Stimulated activated CD4-positive, alpha-beta T cell treated with anti-CD3 and anti-CD28 coated beads, TNF-alpha, amount 100 ng/mL, for 24 hours (primary cell): ENCODE data around the gene TRAF3.
A peak's percentile ranks its signal among the peaks of the same experiment; 100 is the strongest.

Experiments used
- DNase-seq, 3 experiments: peaks; one replicate each; pipeline ENCODE4 v3.0.0-alpha.2; 2020; ENCODE audit warnings: low read depth in 3 of 3

Gene TRAF3

DNA sequence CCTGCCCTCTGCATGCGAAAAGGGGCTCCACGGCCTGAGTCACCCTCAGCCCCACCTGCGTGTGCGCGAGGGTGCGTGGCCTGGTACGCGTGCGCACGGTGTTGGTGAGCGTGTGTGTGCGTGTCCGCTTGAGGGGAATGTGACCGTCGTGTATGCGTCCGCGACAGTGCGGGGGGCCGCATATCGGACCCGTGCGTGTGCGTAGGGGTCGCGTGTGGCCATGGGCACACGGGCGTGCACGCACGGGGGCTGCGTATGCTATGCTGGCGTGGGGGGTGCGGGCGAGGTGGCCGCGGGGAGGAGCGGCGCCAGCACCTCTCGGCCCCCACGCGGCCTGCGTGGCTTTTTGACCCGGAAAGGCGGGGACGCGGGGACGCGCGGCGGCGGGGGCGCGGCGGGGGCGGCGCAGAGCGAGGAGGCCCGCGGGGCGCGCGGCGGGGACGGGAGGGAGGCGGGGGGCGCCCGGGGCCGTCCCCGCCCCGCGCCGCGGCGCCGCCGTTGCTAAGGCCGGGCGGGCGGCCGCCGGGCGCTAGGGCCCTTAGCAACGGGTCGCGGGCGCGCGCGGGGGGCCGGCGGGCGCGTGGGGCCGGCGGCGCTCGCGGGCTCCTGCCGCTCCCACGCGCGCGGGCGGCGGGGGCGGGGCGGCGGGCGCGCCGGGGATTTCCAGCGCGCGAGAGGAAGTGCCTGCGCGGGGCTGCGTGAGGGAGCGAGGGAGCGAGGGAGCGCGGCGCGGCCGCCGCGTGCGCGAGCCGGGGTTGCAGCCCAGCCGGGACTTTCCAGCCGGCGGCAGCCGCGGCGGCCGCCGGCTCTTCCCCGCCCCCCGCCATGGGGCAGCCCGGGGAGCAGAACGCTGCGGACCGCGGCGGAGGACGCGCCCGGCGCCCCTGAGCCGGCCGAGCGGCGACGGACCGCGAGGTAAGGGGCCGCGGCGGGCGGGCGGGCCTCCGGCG is at the start of gene TRAF3:
TRAF3 (plus strand) TSS at position 689 of the 950 bp plus-strand sequence. CDS start 92,753 bp downstream, outside the sequence.
- DNase-seq, result peak; percentile 63 to 77 (median 76)

- no peak for DNase-seq
These were observed 48.7 kb upstream of the TRAF3 start for GRCh38 chr14:102728501-102728900.

- DNase-seq, result no peak
These were observed 48.0 kb upstream of the TRAF3 start for GRCh38 chr14:102729268-102729667.

DNA sequence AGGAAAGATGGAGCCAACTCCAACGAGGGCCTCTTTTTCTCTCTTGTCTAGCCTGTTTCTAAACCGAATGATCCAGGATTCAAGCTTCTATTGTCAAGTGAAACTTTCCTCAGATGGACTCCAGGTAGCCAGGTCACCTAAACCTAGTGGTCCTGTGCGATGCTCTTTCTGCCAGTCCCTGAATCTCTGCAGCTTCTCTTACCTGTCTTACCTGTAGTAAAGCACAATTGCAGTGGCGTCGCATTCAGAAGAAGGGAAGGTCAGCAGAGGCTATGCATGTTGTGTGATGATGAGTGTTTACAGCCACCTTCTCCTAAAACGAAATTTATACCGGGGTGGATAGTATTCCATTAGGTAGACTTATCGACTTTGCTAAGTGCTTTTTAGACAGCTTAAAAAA is 47.4 kb upstream of the TRAF3 start:
- no peak for DNase-seq

GRCh38 chr14:102731101-102731870 is 46.0 kb upstream of the TRAF3 start:
- DNase-seq, result no peak

- no peak for DNase-seq
These were observed 45.1 kb upstream of the TRAF3 start for GRCh38 chr14:102731871-102732800.

- DNase-seq, result no peak
These were observed 44.3 kb upstream of the TRAF3 start for GRCh38 chr14:102732924-102733323.

GRCh38 chr14:102733326-102733725 is 43.9 kb upstream of the TRAF3 start:
- DNase-seq, result no peak

DNA sequence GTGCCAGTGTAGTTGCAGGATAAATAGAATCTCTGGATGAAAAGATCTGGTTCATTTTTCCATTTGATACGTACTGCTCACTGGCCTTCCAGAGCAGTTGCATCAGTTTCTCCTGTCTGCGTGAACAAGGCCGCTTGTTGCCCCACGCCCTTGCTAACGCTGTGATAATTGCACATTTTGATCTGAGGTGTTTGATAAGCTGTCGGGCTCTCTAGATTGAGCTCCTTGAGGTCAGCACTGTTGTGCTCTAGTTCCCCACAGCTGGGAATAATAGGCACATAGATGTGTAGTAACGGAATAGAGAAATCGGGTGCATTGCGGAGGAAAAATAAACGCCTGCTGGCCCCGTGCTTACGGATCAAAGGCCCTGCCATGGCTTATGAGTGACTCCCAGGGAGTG is 42.8 kb upstream of the TRAF3 start:
- DNase-seq, result no peak

DNA sequence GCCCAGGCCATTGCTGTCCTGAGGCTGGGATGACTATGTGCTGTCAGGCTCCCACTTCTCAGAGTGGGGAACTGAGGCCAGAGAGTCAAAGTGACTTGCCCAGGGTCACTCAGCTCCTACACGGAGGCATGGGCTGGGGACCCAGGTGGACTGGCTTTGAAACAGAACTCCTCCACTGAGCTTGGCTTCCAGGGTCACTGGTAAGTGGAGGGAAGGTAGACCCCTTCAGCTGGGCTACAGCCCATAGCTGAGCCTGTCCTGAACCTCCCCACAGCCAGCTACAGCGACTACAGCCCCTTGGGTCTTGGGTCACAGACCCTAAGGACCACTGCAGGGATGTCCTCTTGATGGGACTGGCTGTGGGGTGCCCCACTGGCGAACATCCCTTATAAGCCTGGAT is 40.3 kb upstream of the TRAF3 start:
- no peak for DNase-seq

DNA sequence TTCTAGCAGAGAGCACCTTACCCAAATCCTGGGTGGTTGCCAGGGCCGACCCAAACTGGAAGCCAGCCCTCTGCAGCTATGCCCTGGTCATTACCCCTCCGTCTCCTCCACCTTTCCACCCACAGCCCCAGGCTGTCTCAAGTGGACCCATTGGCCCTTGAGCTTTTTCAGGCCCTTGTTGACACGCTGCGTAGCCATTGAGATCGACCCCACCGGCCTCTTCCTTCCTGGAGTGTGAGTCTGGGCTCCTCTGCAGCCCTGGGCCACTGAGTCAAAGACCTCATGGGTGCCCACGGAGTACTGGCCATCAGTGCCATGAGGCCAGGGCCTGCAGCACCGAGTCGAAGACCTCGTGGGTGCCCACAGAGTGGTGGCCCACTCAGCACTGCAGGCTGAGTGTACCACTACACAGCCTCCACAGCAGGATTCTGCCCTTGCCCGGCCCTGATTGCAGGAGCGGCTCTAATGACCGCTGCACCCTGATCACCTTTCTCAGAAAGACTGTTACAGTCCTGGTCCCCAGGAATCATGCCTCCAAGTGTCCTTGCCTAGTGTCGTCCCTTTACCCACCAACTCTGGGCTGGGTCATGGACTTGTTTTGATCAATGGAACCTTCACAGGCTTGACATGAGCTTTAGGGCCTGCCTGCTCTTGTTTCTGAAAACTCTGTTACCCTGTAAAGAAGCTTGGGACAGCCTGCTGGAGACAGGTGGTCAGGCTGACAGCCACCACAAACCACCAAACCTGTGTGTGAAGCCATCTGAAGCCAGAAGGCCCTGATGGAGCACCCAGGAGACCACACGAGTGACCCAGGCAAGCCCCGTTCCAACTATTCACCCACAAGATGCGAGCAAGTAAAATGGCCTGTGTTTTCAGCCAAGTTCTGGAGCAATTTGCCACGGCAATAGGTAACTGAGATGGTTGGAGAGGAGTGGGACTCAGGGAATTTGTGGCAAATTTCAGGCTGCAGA is 39.6 kb upstream of the TRAF3 start:
- no peak for DNase-seq

DNA sequence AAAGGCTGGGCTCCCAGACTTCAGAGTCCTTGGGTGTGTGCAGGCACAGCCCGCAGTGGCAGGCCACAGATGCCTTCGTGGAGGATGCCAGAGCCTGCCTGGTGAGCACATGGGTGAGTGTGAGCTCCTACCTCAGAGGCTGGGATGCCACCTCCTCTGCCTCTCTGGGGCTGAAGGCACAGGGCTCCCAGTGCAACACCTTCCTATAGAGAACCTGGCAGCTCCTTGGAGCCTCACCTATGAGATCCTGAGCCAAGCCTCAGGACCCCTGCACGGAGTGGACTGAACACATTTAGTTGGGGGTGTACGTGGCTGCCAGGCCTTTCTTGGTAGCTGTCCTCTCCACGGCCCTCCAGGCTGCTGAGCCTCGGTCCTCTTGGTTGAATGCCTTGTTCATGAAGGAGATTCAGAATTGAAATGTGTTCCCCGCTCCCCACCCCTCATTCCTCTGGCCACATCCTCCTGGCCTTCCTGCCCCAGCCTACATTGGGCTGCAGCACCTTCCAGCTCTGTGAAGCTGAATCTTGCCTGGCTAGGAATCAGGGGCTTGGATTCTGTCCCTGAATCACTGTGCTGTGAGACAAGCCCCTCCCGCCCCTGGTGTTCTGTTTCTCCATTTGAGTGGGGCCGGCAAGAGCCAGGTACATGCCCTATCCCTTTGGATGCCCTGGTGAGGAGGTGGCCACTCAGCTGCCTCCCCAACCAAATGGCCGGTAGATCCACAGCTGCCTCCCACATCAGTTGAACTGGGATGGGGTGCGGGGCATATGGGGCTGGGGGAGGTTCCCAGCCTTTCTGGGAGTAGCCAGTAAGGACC is 38.7 kb upstream of the TRAF3 start:
- DNase-seq, result no peak

DNA sequence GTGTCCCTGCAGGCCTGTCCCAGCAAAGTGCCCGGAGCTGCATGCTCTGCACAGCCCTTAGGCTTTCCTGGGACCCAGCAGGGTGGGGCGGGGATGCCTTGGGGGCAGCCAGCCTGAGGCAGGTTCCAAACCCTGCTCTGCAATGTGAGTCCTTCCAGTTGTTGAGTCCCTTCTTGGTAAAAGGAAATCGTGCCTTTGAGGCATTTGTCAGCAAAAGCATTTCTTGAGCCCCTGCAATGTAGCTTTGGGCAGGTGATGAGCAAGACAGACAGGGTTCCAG is 38.1 kb upstream of the TRAF3 start:
- no peak for DNase-seq

GRCh38 chr14:102746634-102747438 is 30.4 kb upstream of the TRAF3 start:
- DNase-seq, result no peak

GRCh38 chr14:102748806-102749205 is 28.4 kb upstream of the TRAF3 start:
- no peak for DNase-seq

GRCh38 chr14:102749393-102750305 is 27.6 kb upstream of the TRAF3 start:
- no peak for DNase-seq

GRCh38 chr14:102750376-102750775 is 26.9 kb upstream of the TRAF3 start:
- no peak for DNase-seq

- DNase-seq, result no peak
These were observed 26.2 kb upstream of the TRAF3 start for GRCh38 chr14:102751088-102751487.
